T follicular helper cell (primary cell): Measurements from ENCODE around the gene TYMS.

Experiments
- DNase-seq: peaks from one replicate; pipeline ENCODE4 v3.0.0-alpha.2; 2020; ENCODE audit warnings: low read depth
- total RNA-seq, 2 experiments: gene quantifications; one replicate each; lab custom pipeline; 2026; lab: John Stamatoyannopoulos, UW

The TYMS gene
- total RNA-seq: 0.06 to 0.74 reads per million in 2 experiments

- DNase-seq: no peak
These were observed at the start of gene TYMS for GRCh38 chr18:657311-658000. TSS of gene TYMS (plus strand) at chr18:657653. CDS start at chr18:657743, 90 bp downstream.

GRCh38 chr18:607930-608329, 49.5 kb upstream of the TYMS start:
- DNase-seq: no peak

DNA sequence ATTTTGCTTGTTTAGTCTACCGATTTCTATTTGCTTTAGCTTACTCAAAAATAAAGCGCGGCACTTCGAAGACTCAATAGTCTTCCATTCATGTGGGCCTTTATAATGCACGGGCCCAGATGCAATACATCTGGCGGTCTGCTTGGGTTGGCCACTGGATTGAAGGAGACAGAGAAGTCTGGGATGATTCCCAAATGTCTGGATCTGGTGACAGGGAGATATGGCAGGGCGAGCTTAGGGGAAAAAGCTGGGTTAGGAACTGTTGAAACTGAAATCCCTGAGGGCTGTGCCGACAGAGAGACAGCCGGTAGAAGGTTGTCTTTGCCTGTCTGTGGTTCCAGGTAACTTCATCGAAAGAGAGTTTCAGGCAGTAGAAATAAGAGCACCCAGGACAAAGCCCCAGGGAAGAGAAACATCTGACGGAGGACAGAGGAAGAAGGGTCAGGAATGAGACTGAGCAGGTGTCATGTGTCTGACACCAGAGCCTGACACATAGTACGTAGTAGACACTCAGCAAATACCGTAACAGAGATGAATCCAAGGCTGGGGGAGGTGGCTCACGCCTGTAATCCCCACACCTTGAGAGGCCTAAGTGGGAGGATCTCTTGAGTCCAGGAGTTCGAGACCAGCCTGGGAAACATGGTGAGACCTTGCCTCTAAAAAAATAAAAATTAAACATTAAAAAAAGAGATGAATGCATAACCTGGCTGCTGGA, 47.1 kb upstream of the TYMS start:
- DNase-seq: no peak

- DNase-seq: no peak
These were observed 45.3 kb upstream of the TYMS start for GRCh38 chr18:612156-612555.

GRCh38 chr18:614193-614592, 43.3 kb upstream of the TYMS start:
- DNase-seq: no peak

DNA sequence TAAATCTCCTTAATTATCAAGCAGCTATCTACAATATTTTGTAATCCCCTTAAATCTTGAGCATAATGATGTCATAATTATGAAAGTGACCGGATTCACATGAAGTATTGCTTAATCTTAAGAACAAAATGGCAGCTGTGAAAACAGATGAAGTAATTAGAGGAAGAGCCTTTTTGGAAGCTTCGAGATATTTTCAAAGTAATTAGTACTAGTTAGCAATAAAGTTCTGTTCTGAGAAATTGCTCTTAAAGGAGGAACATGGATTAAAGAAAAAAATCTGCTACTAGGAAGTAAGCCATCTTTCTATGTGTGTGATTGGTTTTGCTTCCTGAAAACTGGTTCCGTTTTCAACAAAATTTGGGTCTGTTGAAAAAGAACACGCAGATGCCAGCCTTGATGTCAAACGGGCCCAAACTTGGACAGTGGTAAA, 42.3 kb upstream of the TYMS start:
- DNase-seq: no peak

GRCh38 chr18:615773-616172, 41.7 kb upstream of the TYMS start:
- DNase-seq: no peak

DNA sequence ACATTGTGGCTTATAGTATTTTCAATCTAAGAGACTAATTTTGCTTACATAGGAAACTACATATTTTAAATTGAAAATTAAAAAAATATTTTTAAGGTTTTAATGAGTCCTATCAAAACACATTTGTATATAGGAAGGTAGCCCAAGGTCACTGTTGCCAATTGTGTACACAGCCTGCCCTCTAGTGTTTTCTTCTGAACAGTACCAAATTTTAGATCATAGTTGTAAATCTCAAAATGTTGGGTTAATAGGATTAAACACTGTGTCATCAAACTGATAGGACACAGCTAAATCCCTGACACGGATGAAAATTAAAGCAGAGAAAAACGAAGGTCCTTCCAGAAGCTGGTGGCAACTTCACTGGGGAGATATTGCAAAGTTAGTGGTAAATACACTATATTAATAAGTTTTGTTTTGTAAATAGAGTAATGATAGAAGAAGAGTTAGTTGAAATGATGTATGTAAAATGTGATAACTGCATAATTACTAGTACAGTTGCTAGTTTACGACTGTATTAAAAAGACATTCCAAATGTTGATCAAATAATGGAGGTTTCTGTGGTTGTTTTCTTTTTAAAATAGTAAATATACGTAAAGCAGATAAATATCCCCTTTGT, 41.0 kb upstream of the TYMS start:
- no peak for DNase-seq

GRCh38 chr18:617970-618504, 39.4 kb upstream of the TYMS start:
- DNase-seq: no peak

GRCh38 chr18:618618-619017, 38.8 kb upstream of the TYMS start:
- no peak for DNase-seq

- DNase-seq: no peak
These were observed 36.0 kb upstream of the TYMS start for GRCh38 chr18:621291-622043.

DNA sequence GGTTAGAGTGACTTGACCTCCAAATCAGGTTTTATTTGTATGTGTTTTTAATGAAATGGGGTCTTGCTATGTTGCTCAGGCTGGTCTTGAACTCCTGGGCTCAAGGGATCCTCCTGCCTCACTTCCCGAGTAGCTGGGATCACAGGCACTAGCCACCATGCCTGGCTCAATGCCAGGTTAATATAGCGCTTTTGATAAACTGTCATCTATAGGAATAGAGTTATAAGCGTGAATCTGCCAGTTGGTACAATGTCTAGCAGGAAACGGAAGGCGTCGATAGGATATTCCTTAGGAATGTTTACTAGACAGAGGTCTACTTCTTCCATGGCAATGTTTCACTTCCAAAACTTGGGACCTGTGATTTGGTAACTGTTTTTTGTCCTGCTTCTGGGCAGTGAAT, 35.2 kb upstream of the TYMS start:
- DNase-seq: no peak

DNA sequence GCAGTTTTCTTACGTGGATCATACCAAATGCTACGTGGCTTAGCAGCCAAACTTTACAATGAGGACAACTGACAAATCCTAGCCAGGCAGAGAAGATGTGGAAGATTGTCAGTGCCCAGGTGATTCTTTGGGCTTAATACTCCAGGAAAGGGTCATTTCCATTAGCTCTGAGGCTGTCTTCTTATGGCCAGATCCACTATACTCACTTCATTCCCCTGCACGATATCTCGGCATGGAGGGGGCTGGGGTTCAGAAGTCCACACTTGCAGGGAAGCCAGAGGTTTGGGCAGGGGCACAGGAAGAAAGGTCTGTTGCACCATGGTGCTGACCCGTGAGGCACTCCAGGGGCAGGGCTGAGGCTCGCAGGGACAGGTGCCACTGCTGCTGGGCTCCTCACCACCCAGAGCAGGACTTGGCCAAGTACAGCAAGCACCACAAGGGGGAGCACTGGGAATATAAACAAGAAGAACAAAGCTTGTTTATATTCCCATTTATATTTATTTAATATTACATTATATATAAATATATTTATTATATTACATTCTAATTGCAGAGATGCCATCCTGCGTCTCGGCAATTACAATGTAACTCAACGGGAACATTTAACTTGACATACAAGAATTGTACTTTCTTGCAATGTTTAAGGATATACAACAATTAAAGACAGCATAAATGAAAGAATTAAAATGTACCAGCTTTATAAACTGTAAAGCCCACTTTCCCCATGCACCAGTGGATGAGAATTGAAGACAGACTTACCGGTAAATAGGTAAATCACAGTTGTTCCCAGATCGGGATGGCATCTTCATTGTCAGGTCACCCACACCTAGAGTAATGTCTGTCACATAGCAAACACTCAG, 33.5 kb upstream of the TYMS start:
- DNase-seq: peak; percentile 44

DNA sequence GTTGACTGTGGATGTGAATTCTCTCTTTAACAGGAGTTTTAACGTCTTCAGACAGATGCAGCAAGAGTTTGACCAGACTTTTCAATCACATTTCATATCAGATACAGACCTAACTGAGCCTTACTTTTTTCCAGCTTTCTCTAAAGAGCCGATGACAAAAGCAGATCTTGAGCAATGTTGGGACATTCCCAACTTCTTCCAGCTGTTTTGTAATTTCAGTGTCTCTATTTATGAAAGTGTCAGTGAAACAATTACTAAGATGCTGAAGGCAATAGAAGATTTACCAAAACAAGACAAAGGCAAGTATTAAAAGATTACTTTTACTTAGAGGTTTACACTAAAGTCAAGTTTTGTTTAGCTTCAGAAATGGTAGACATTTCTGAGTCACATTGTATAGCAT, 30.2 kb upstream of the TYMS start:
- no peak for DNase-seq

- DNase-seq: no peak
These were observed 27.9 kb upstream of the TYMS start for GRCh38 chr18:629269-630150.

- DNase-seq: no peak
These were observed 25.9 kb upstream of the TYMS start for GRCh38 chr18:631560-631959.

- no peak for DNase-seq
These were observed 22.9 kb upstream of the TYMS start for GRCh38 chr18:634551-635045.

- DNase-seq: no peak
These were observed 22.3 kb upstream of the TYMS start for GRCh38 chr18:635171-635570.

DNA sequence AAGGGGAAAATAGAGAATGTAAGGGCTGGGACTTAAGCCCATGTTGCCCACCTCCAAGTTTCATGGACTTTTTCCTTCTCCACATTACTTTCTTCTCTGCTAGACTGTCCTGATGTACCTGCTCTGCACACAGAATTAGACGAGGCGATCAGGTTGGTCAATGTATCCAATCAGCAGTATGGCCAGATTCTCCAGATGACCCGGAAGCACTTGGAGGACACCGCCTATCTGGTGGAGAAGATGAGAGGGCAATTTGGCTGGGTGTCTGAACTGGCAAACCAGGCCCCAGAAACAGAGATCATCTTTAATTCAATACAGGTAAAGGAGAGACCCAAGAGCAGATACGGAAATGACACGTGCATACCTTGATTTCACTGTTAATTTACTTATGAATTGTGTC, 16.2 kb upstream of the TYMS start:
- DNase-seq: no peak
